GM12878 (cell line): ENCODE data around the gene TNFAIP8L3. TPM values are rescaled to one million over a fixed set of nuclear protein-coding genes. Genes with fewer than 3 reads are reported as not detected.
"Not testable (repeated sequence)": the region's sequence is repeated elsewhere in the genome, so short reads cannot be mapped to it uniquely, and the experiment has no call there.

Source experiments
- ATAC-seq: fragments of 200-7000 bp; cut with Tn5 transposase; 3 replicates; pipeline ENCODE4 v1.9.1; 2020; ENCODE audit warnings: mild to moderate bottlenecking, moderate library complexity
- BruUV-seq: library from RNA; stranded (reverse); fragments of 400-500 nt; replicated peaks from 2 replicates; lab custom pipeline; 2021; lab: Mats Ljungman, UMichigan
- CTCF ChIA-PET: fragments of 300-600 bp; sonication (Branson Sonifier 250); formaldehyde crosslinking; extraction: SDS; loops from one replicate; lab custom pipeline; 2021; ENCODE audit warnings: inconsistent platforms; lab: Yijun Ruan, JAX
- POLR2A ChIA-PET: fragments of 350-600 bp; formaldehyde crosslinking; extraction: SDS; loops from one replicate; lab custom pipeline; 2021; ENCODE audit warnings: inconsistent platforms; lab: Charles Lee
- RAD21 ChIA-PET: fragments of 300-600 bp; sonication (Branson Sonifier 250); formaldehyde crosslinking; loops from one replicate; lab custom pipeline; 2023; ENCODE audit warnings: antibody characterized with exemption; ENCODE audit not compliant: unreplicated experiment; lab: Charles Lee
- SMC1A ChIA-PET: fragments of 300-600 bp; sonication (Branson Sonifier 250); formaldehyde crosslinking; loops from one replicate; lab custom pipeline; 2023; ENCODE audit not compliant: unreplicated experiment, uncharacterized antibody; lab: Charles Lee
- DNase-seq: peaks from one replicate; pipeline ENCODE4 v3.0.0-alpha.2; 2011; ENCODE audit warnings: low read depth, low spot score
- FAIRE-seq: peaks from 3 replicates; lab custom pipeline; 2011; peaks lifted over from hg19 to GRCh38; lab: Jason Lieb, UNC
- H2AFZ ChIP-seq: 2 replicates; pipeline ENCODE4 v1.6.0; 2011; ENCODE audit warnings: low read depth, low read length, control low read depth; ENCODE audit not compliant: control insufficient read depth
- H3K27ac ChIP-seq: 2 replicates; pipeline ENCODE4 v1.5.1; 2011; ENCODE audit warnings: control low read depth; ENCODE audit not compliant: control insufficient read depth, insufficient read depth
- H3K27me3 ChIP-seq, 2 experiments: replicated peaks in 1 of 2; 2 replicates each; pipeline versions ENCODE4 v1.6.0 to v1.6.1; 2011; ENCODE audit warnings: low read length in 1 of 2; ENCODE audit not compliant: control insufficient read depth in 2 of 2, insufficient read depth in 2 of 2
- H3K36me3 ChIP-seq, 2 experiments: 2 replicates each; pipeline ENCODE4 v1.5.1; 2011; ENCODE audit warnings: low read length in 1 of 2; ENCODE audit not compliant: control insufficient read depth in 2 of 2, insufficient read depth in 2 of 2
- H3K4me1 ChIP-seq: 2 replicates; pipeline ENCODE4 v1.6.1; 2011; ENCODE audit warnings: mild to moderate bottlenecking, low read length, moderate library complexity, mixed read lengths; ENCODE audit not compliant: control insufficient read depth, insufficient read depth
- H3K4me2 ChIP-seq: 2 replicates; pipeline ENCODE4 v1.6.0; 2011; ENCODE audit warnings: control low read depth; ENCODE audit not compliant: control insufficient read depth, insufficient read depth
- H3K4me3 ChIP-seq: fragments of 200-600 bp; sonication (generic); 2 replicates; pipeline ENCODE4 v1.5.1; 2016
- H3K79me2 ChIP-seq: 2 replicates; pipeline ENCODE4 v1.6.0; 2011; ENCODE audit warnings: low read length; ENCODE audit not compliant: control insufficient read depth, insufficient read depth
- H3K9ac ChIP-seq: 2 replicates; pipeline ENCODE4 v1.8.0; 2011; ENCODE audit warnings: low read length, control low read depth, mixed read lengths; ENCODE audit not compliant: control insufficient read depth, insufficient read depth
- H3K9me3 ChIP-seq: replicated peaks from 3 replicates; pipeline ENCODE4 v1.5.1; 2011; ENCODE audit warnings: mild to moderate bottlenecking, low read length; ENCODE audit not compliant: control insufficient read depth, insufficient read depth
- H4K20me1 ChIP-seq: 2 replicates; pipeline ENCODE4 v1.6.0; 2011; ENCODE audit not compliant: control insufficient read depth, insufficient read depth
- CBFB ChIP-seq: IDR thresholded peaks from 2 replicates; pipeline ENCODE4 v1.6.1; 2016; ENCODE audit warnings: antibody characterized with exemption, low read depth
- CTCF ChIP-seq, 3 experiments: IDR thresholded peaks in 2 of 3; conservative IDR thresholded peaks in 1 of 3; 2 replicates each; pipeline ENCODE4 v1.5.1; 2011; ENCODE audit warnings: low read depth in 3 of 3, low read length in 3 of 3, mild to moderate bottlenecking in 3 of 3, control low read depth in 2 of 3, moderate library complexity in 2 of 3, inconsistent platforms in 1 of 3, mixed read lengths in 1 of 3; ENCODE audit not compliant: control insufficient read depth in 2 of 3, insufficient read depth in 1 of 3; ENCODE audit errors: extremely low read depth in 1 of 3
- EGR1 ChIP-seq, 2 experiments: IDR thresholded peaks; 1 replicate in 1 of 2; 2 replicates in 1 of 2; pipeline ENCODE4 v1.6.1; 2011 to 2012; ENCODE audit warnings: low read depth in 2 of 2, low read length in 2 of 2, borderline replicate concordance in 1 of 2, mild to moderate bottlenecking in 1 of 2, moderate library complexity in 1 of 2
- MAX ChIP-seq: IDR thresholded peaks from 2 replicates; pipeline ENCODE4 v1.6.1; 2012; ENCODE audit warnings: low read depth, low read length, improper control_type of control experiment
- NRF1 ChIP-seq: conservative IDR thresholded peaks from 2 replicates; pipeline ENCODE4 v1.6.1; 2011; ENCODE audit warnings: mild to moderate bottlenecking, low read depth, low read length, improper control_type of control experiment
- POLR2A ChIP-seq: IDR thresholded peaks from 2 replicates; pipeline ENCODE4 v1.6.1; 2011; ENCODE audit warnings: low read depth, mild to moderate bottlenecking, low read length
- SMARCA5 ChIP-seq: fragments of 450-650 bp; IDR thresholded peaks from 2 replicates; pipeline ENCODE4 v1.6.1; 2017; ENCODE audit warnings: mild to moderate bottlenecking
- SREBF2 ChIP-seq: IDR thresholded peaks from 2 replicates; pipeline ENCODE4 v1.6.1; 2012; ENCODE audit warnings: mild to moderate bottlenecking, low read length
- TARDBP ChIP-seq: IDR thresholded peaks from 2 replicates; pipeline ENCODE4 v1.6.1; 2016; ENCODE audit warnings: borderline replicate concordance
- WGBS: methylation state at CpG from one replicate; pipeline ENCODE4 v1.1.6; 2016; ENCODE audit warnings: low lambda C conversion rate; ENCODE audit not compliant: insufficient replicate concordance, insufficient coverage; ENCODE audit errors: missing lambda C conversion rate; 5-methylcytosine and 5-hydroxymethylcytosine counted together
- in situ Hi-C: fragments of 300-500 bp; cut with MboI; formaldehyde crosslinking; loops from 9 replicates; pipeline ENCODE4 v1.14.3; 2018; ENCODE audit warnings: mixed read lengths
- intact Hi-C: fragments of 100-400 bp; cut with micrococcal nuclease; formaldehyde crosslinking; loops from one replicate; pipeline ENCODE4 v1.14.2; 2022; ENCODE audit not compliant: unreplicated experiment
- polyA plus RNA-seq, 11 experiments: library from polyadenylated mRNA; depleted of rRNA in 4 of 11; unstranded in 6 of 11; stranded (reverse) in 5 of 11; fragments of >200 nt; fragmentation: Nextera tagmentation in 4 of 11; fragmentation: Illumina TruSeq in 1 of 11; extraction: Ambion mirVana in 4 of 11; extraction: Trizol in 1 of 11; gene quantifications; 1 replicate in 1 of 11; 2 replicates in 10 of 11; pipeline versions ENCODE4 v1.2.1 to v1.2.3, GENCODE V29; 2011 to 2016; ENCODE audit warnings: inconsistent platforms in 2 of 11, missing spikeins in 2 of 11, low read depth in 1 of 11
- total RNA-seq, 4 experiments: library from RNA; depleted of rRNA in 3 of 4; stranded (reverse); fragments of >200 nt in 3 of 4; fragmentation: Illumina TruSeq in 1 of 4; extraction: Trizol in 1 of 4; gene quantifications; 2 replicates each; pipeline versions ENCODE4 v1.2.1 to v1.2.3, GENCODE V29; 2013 to 2021

TNFAIP8L3 gene
- total and polyA plus RNA-seq, 10 of the 15 experiments (the other 5 are each of a cell fraction or from before 2014, with no cell fraction given) = 0.22 TPM; not detected in 9

- no peak for TF ChIP-seq MAX
- no peak for TF ChIP-seq POLR2A
- no peak for TF ChIP-seq TARDBP
- TF ChIP-seq EGR1 (IDR thresholded peaks at IDR 0.05; ENCODE audit: borderline replicate concordance in 1 of 2, low read depth in 2 of 2, low read length in 2 of 2) = no peak
- no peak for TF ChIP-seq CBFB
These were observed 55.8 kb downstream of the TNFAIP8L3 start (continued) for GRCh38 chr15:51038974-51039319.

GRCh38 chr15:51038162-51038973 is 56.3 kb downstream of the TNFAIP8L3 start:
- FAIRE-seq (no peak), ATAC-seq (no peak; the same call in 2 of the 3 replicates), DNase-seq (no peak)
- H3K4me3 ChIP-seq = no peak overlapping the region
- 39% methylated on average over 7 of the region's 7 CpGs for WGBS
- H3K9ac ChIP-seq = no peak overlapping the region
- no peaks in the 10 kb centered on the region for H3K79me2 ChIP-seq
- ChIA-PET CTCF (no interaction called here), RAD21 (no interaction called here), SMC1A (no interaction called here), POLR2A (no interaction called here)
- intact Hi-C loops (no loop called here), in situ Hi-C loops (no loop called here)
- H3K9me3 ChIP-seq = no peaks in the 10 kb centered on the region
- H4K20me1 ChIP-seq = no peaks in the 10 kb centered on the region
- BruUV-seq = no TSS peak
- H3K4me1 ChIP-seq = no peaks in the 10 kb centered on the region
- H2AFZ ChIP-seq = no peak overlapping the region
- no peaks in the 10 kb centered on the region for H3K27me3 ChIP-seq
- H3K4me2 ChIP-seq = no peak overlapping the region
- H3K36me3 ChIP-seq = no peaks in the 10 kb centered on the region
- TF ChIP-seq EGR1 (IDR thresholded peaks at IDR 0.05; ENCODE audit: borderline replicate concordance in 1 of 2, low read depth in 2 of 2, low read length in 2 of 2) = no peak
- no peak for TF ChIP-seq NRF1
- TF ChIP-seq SMARCA5 = no peak
- TF ChIP-seq SREBF2 = no peak
- 0 out of 6 replicates have a peak, but pooled peaks of 1 of the 3 experiments have one; percentile 4 for TF ChIP-seq CTCF (IDR thresholded peaks at IDR 0.05 in 2 of 3, conservative IDR thresholded peaks at IDR 0.05 in 1 of 3; ENCODE audit: control insufficient read depth in 2 of 3, extremely low read depth in 1 of 3, insufficient read depth in 1 of 3, low read depth in 3 of 3, low read length in 3 of 3)
- no peak overlapping the region for H3K27ac ChIP-seq

GRCh38 chr15:51037474-51037873 is 57.2 kb downstream of the TNFAIP8L3 start:
- H3K27me3 ChIP-seq, DNase-seq, H3K9ac ChIP-seq, FAIRE-seq, H3K36me3 ChIP-seq, H4K20me1 ChIP-seq, H3K4me2 ChIP-seq, POLR2A ChIA-PET, H3K79me2 ChIP-seq, H3K4me1 ChIP-seq, BruUV-seq, intact Hi-C loops, H3K27ac ChIP-seq, ATAC-seq, CTCF ChIA-PET, SMC1A ChIA-PET, H3K4me3 ChIP-seq, in situ Hi-C loops, H2AFZ ChIP-seq, H3K9me3 ChIP-seq, RAD21 ChIA-PET: not testable (repeated sequence)
- WGBS = 95% methylated on average over 13 of the region's 13 CpGs
